ENCODE results near the gene AFF4. TPM values are rescaled to one million over a fixed set of nuclear protein-coding genes. Genes with fewer than 3 reads are reported as not detected.

AFF4 gene
- total and polyA plus RNA-seq, 9 of the 15 experiments (the other 6 are each of a cell fraction or from before 2014, with no cell fraction given): 1.7 to 25.8 (median 17.9) TPM

GRCh38 chr5:132828846-132829494, 134.5 kb downstream of the AFF4 start:
- no peak for DNase-seq (ENCODE audit: extremely low read depth in 1 of 4, low spot score in 3 of 4)
- intact Hi-C loops (cut with micrococcal nuclease) (no loop called here), in situ Hi-C loops (cut with MboI) (loop anchor here (5.0 kb wide), 1 partner anchor 72 kb away; no protein-coding TSS in a partner anchor)
- Histone ChIP-seq H3K9me3 (replicated peaks; ENCODE audit: control insufficient read depth, insufficient read depth, low read depth, low read length) (no peaks in the 10 kb centered on the region), H3K9me1 (ENCODE audit: control insufficient read depth, insufficient read depth, low read length) (no peaks in the 10 kb centered on the region), H2AFZ (ENCODE audit: low read depth, low read length) (peak overlapping the region; percentile 97; the same call in 1 of the 2 replicates), H3K36me3 (ENCODE audit: control insufficient read depth, insufficient read depth, low read length) (peaks cover 38% of the 10 kb centered on the region; the same call in 2 of the 3 replicates), H4K20me1 (replicated peaks; ENCODE audit: control insufficient read depth, insufficient read depth, low read length) (no peaks in the 10 kb centered on the region), H3K79me2 (ENCODE audit: control insufficient read depth, insufficient read depth, low read length) (peaks cover 23% of the 10 kb centered on the region), H3K27ac (ENCODE audit: extremely low read depth, low read depth, low read length) (no peak overlapping the region), H3K4me1 (replicated peaks in 1 of 2; ENCODE audit: control insufficient read depth in 2 of 2, insufficient read depth in 2 of 2, low read length in 2 of 2) (peaks cover 18 to 29% of the 10 kb centered on the region in 2 experiments; a peak in 4 of 5 replicates), H3K9ac (ENCODE audit: insufficient read depth in 1 of 2, low read depth in 2 of 2, low read length in 2 of 2) (peak overlapping the region; percentile 92 to 100; a peak in 3 of 4 replicates), H3K4me2 (ENCODE audit: insufficient read depth, low read length) (peak overlapping the region; percentile 89), H3K27me3 (ENCODE audit: control insufficient read depth in 2 of 2, insufficient read depth in 2 of 2, low read length in 2 of 2) (no peaks in the 10 kb centered on the region), H3K4me3 (peak overlapping the region; percentile 74)
- ChIA-PET POLR2A (interaction anchor here (0.5 to 3.9 kb wide), 10 partner anchors 8 to 199 kb away, joined by 3 to 22 read pairs (median 4); partner anchors contain the start of genes GDF9 and UQCRQ), CTCF (ENCODE audit: low intra/inter-chr PET ratio) (interaction anchor here (0.7 to 2.1 kb wide), 2 partner anchors 51 to 54 kb away, joined by 4 to 13 read pairs; no protein-coding TSS in a partner anchor)
- no peak for FAIRE-seq
- BruUV-seq (replicated peaks): no TSS peak
- ATAC-seq: no peak
- 0 out of 2 replicates have a peak, but pooled peaks have one; percentile 10 for TF ChIP-seq NFIC (IDR thresholded peaks at IDR 0.05)
- TF ChIP-seq HOMEZ (CRISPR knock-in tag; IDR thresholded peaks at IDR 0.05): no peak
- TF ChIP-seq STAG1 (CRISPR knock-in tag; IDR thresholded peaks at IDR 0.05; ENCODE audit: borderline replicate concordance): 0 out of 2 replicates have a peak, but pooled peaks have one; percentile 30
- TF ChIP-seq GABPA (tag; conservative IDR thresholded peaks at IDR 0.05; ENCODE audit: low read depth): 0 out of 2 replicates have a peak, but pooled peaks have one; percentile 6
- WGBS (ENCODE audit: insufficient coverage, low coverage, missing lambda C conversion rate): 38% methylated on average over 4 of the region's 4 CpGs

Data from K562 (cell line).